Smooth muscle cell (in vitro differentiated cells): ENCODE data around the gene FBXO8. TPM values are rescaled to one million over a fixed set of nuclear protein-coding genes. Genes with fewer than 3 reads are reported as not detected.
A peak's percentile ranks its signal among the peaks of the same experiment; 100 is the strongest.

ENCODE experiments used
- DNase-seq: peaks from one replicate; lab custom pipeline; 2025; ENCODE audit not compliant: unreplicated experiment; lab: John Stamatoyannopoulos, UW
- H2AFZ ChIP-seq: fragments of 200-600 bp; sonication (generic); 2 replicates; pipeline ENCODE4 v1.6.0; 2016; ENCODE audit warnings: antibody characterized with exemption, low read depth, mild to moderate bottlenecking
- H3F3A ChIP-seq: fragments of 200-600 bp; sonication (generic); 2 replicates; pipeline ENCODE4 v1.6.0; 2017; ENCODE audit warnings: antibody characterized with exemption, low read depth
- H3K27ac ChIP-seq: fragments of 200-600 bp; sonication (generic); 2 replicates; pipeline ENCODE4 v1.5.1; 2016; ENCODE audit warnings: low read depth, mild to moderate bottlenecking
- H3K27me3 ChIP-seq: fragments of 200-600 bp; sonication (generic); 2 replicates; pipeline ENCODE4 v1.6.1; 2016; ENCODE audit warnings: low read depth, mild to moderate bottlenecking
- H3K36me3 ChIP-seq: fragments of 200-600 bp; sonication (generic); 2 replicates; pipeline ENCODE4 v1.5.1; 2016; ENCODE audit warnings: low read depth
- H3K4me1 ChIP-seq: fragments of 200-600 bp; sonication (generic); 2 replicates; pipeline ENCODE4 v1.5.1; 2016; ENCODE audit warnings: low read depth
- H3K4me2 ChIP-seq: fragments of 200-600 bp; sonication (generic); 2 replicates; pipeline ENCODE4 v1.6.0; 2016; ENCODE audit warnings: mild to moderate bottlenecking
- H3K4me3 ChIP-seq: fragments of 200-600 bp; sonication (generic); 2 replicates; pipeline ENCODE4 v1.5.1; 2016; ENCODE audit warnings: mild to moderate bottlenecking
- H3K79me2 ChIP-seq: fragments of 200-600 bp; sonication (generic); 2 replicates; pipeline ENCODE4 v1.6.0; 2016; ENCODE audit warnings: low read depth, mild to moderate bottlenecking
- H3K9ac ChIP-seq: fragments of 200-600 bp; sonication (generic); 2 replicates; pipeline ENCODE4 v1.6.0; 2016; ENCODE audit warnings: low read depth
- H3K9me3 ChIP-seq: fragments of 200-600 bp; sonication (generic); replicated peaks from 2 replicates; pipeline ENCODE4 v1.5.1; 2016; ENCODE audit warnings: low read depth
- H4K20me1 ChIP-seq: fragments of 200-600 bp; sonication (generic); 2 replicates; pipeline ENCODE4 v1.6.0; 2016; ENCODE audit warnings: low read depth
- CTCF ChIP-seq: fragments of 200-600 bp; sonication (generic); IDR thresholded peaks from 2 replicates; pipeline ENCODE4 v1.5.1; 2017; ENCODE audit warnings: borderline replicate concordance, mild to moderate bottlenecking, antibody characterized with exemption; ENCODE audit not compliant: insufficient read depth, poor library complexity, severe bottlenecking
- WGBS: methylation state at CpG from one replicate; pipeline ENCODE4 v1.1.7; 2016; ENCODE audit warnings: low lambda C conversion rate; 5-methylcytosine and 5-hydroxymethylcytosine counted together
- polyA plus RNA-seq: library from polyadenylated mRNA; unstranded; fragments of >200 nt; fragmentation: Nextera tagmentation; extraction: Ambion mirVana; gene quantifications from 2 replicates; pipeline ENCODE4 v1.2.1, GENCODE V29; 2016
- total RNA-seq: library from RNA; depleted of rRNA; stranded (reverse); fragments of >200 nt; gene quantifications from 2 replicates; pipeline ENCODE4 v1.2.3, GENCODE V29; 2014

The FBXO8 gene
- total and polyA plus RNA-seq, 2 experiments from 2014 or later, result 34.2 to 54.3 TPM

- peak overlapping the region; percentile 63 for H3K27ac ChIP-seq
- H4K20me1 ChIP-seq, result no peaks in the 10 kb centered on the region
- DNase-seq, result no peak
- no peaks in the 10 kb centered on the region for H3K27me3 ChIP-seq
- TF ChIP-seq CTCF, result no peak
- H2AFZ ChIP-seq, result peak overlapping the region; percentile 41
- H3K79me2 ChIP-seq, result peaks cover 26% of the 10 kb centered on the region
- peaks cover 21% of the 10 kb centered on the region for H3K4me1 ChIP-seq
- no peaks in the 10 kb centered on the region for H3K9me3 ChIP-seq
- H3K9ac ChIP-seq, result peak overlapping the region; percentile 25
- peak overlapping the region; percentile 59 for H3K4me3 ChIP-seq
- 2% methylated on average over 41 of the region's 41 CpGs for WGBS
- no peaks in the 10 kb centered on the region for H3K36me3 ChIP-seq
- H3K4me2 ChIP-seq, result peak overlapping the region; percentile 97
- no peaks in the 10 kb centered on the region for H3F3A ChIP-seq
These were observed 66.0 kb downstream of the FBXO8 start for GRCh38 chr4:174217273-174218126.

- Histone ChIP-seq H3K4me2 (peak overlapping the region; percentile 97), H3K27ac (peak overlapping the region; percentile 44), H3K4me3 (peak overlapping the region; percentile 59), H3K79me2 (peaks cover 32% of the 10 kb centered on the region), H3K9me3 (no peaks in the 10 kb centered on the region), H3K9ac (peak overlapping the region; percentile 13), H4K20me1 (no peaks in the 10 kb centered on the region), H2AFZ (peak overlapping the region; percentile 28), H3K36me3 (no peaks in the 10 kb centered on the region), H3F3A (no peaks in the 10 kb centered on the region), H3K27me3 (no peaks in the 10 kb centered on the region), H3K4me1 (peaks cover 22% of the 10 kb centered on the region)
- TF ChIP-seq CTCF, result no peak
- WGBS, result 9% methylated on average over 15 of the region's 15 CpGs
- DNase-seq, result no peak
These were observed 66.6 kb downstream of the FBXO8 start for GRCh38 chr4:174216799-174217272.

GRCh38 chr4:174215961-174216680, 67.3 kb downstream of the FBXO8 start:
- H3K4me2 ChIP-seq, result peak overlapping the region; percentile 97
- WGBS, result 2% methylated on average over 11 of the region's 11 CpGs
- TF ChIP-seq CTCF, result no peak

More at GRCh38 chr4:174215961-174216680, 67.3 kb downstream of the FBXO8 start:
- Histone ChIP-seq H3K27ac (peak overlapping the region; percentile 44), H3F3A (no peaks in the 10 kb centered on the region), H3K36me3 (no peaks in the 10 kb centered on the region), H3K4me1 (peaks cover 25% of the 10 kb centered on the region), H3K79me2 (peaks cover 39% of the 10 kb centered on the region), H4K20me1 (no peaks in the 10 kb centered on the region), H3K4me3 (peak overlapping the region; percentile 59), H3K9me3 (no peaks in the 10 kb centered on the region), H3K9ac (peak overlapping the region; percentile 30), H2AFZ (peak overlapping the region; percentile 28), H3K27me3 (no peaks in the 10 kb centered on the region)
- no peak for DNase-seq
